CD4-positive, alpha-beta memory T cell (primary cell): ENCODE results near the gene FAM171A2. TPM values are rescaled to one million over a fixed set of nuclear protein-coding genes. Genes with fewer than 3 reads are reported as not detected.

Experiments used
- CTCF ChIA-PET: fragments of 350-600 bp; sonication (Branson Sonifier 250); formaldehyde crosslinking; loops from one replicate; lab custom pipeline; 2021; ENCODE audit warnings: inconsistent platforms; ENCODE audit not compliant: partially characterized antibody; lab: Charles Lee
- POLR2A ChIA-PET: fragments of 350-600 bp; sonication (Branson Sonifier 250); formaldehyde crosslinking; loops from one replicate; lab custom pipeline; 2021; ENCODE audit not compliant: partially characterized antibody; lab: Charles Lee
- DNase-seq, 5 donors: peaks; one replicate each; pipeline versions ENCODE4 v3.0.0 to v3.0.0-alpha.2; 2020 to 2022; ENCODE audit warnings: mixed read lengths in 1 of 5
- H3K27ac ChIP-seq: one replicate; pipeline ENCODE4 v1.7.0; 2013; ENCODE audit warnings: low read depth, low read length
- H3K27me3 ChIP-seq: 2 replicates; pipeline ENCODE4 v1.7.0; 2013; ENCODE audit warnings: mild to moderate bottlenecking, low read length, moderate library complexity; ENCODE audit not compliant: insufficient read depth
- H3K36me3 ChIP-seq: 2 replicates; pipeline ENCODE4 v1.7.0; 2013; ENCODE audit warnings: mild to moderate bottlenecking, low read length, moderate library complexity; ENCODE audit not compliant: insufficient read depth
- H3K4me1 ChIP-seq: 2 replicates; pipeline ENCODE4 v1.7.0; 2013; ENCODE audit warnings: mild to moderate bottlenecking, low read length, moderate library complexity; ENCODE audit not compliant: insufficient read depth
- H3K4me3 ChIP-seq, 2 donors: one replicate each; pipeline ENCODE4 v1.7.0; 2013; ENCODE audit warnings: low read length in 2 of 2, mild to moderate bottlenecking in 1 of 2
- H3K9me3 ChIP-seq, 2 donors: one replicate each; pipeline ENCODE4 v1.7.0; 2013; ENCODE audit warnings: low read length in 2 of 2, control low read depth in 1 of 2; ENCODE audit not compliant: control insufficient read depth in 1 of 2
- H3K27ac Mint-ChIP-seq, 7 donors: one replicate each; pipeline ENCODE4 v1.8.0; 2020 to 2021; ENCODE audit warnings: mixed read lengths in 7 of 7, mild to moderate bottlenecking in 6 of 7, inconsistent platforms in 3 of 7, moderate library complexity in 3 of 7
- H3K27me3 Mint-ChIP-seq, 2 donors: one replicate each; pipeline ENCODE4 v1.8.0; 2020 to 2021; ENCODE audit warnings: mixed read lengths in 2 of 2
- H3K36me3 Mint-ChIP-seq, 2 donors: one replicate each; pipeline ENCODE4 v1.8.0; 2020 to 2021; ENCODE audit warnings: mixed read lengths in 2 of 2, inconsistent platforms in 1 of 2, mild to moderate bottlenecking in 1 of 2
- H3K4me1 Mint-ChIP-seq, 4 donors: one replicate each; pipeline ENCODE4 v1.8.0; 2020 to 2021; ENCODE audit warnings: mixed read lengths in 4 of 4, mild to moderate bottlenecking in 1 of 4
- H3K4me3 Mint-ChIP-seq, 8 donors: one replicate each; pipeline ENCODE4 v1.8.0; 2020 to 2021; ENCODE audit warnings: mixed read lengths in 8 of 8, mild to moderate bottlenecking in 7 of 8, moderate library complexity in 6 of 8, inconsistent platforms in 3 of 8
- H3K9me3 Mint-ChIP-seq, 8 donors: one replicate each; pipeline ENCODE4 v1.8.0; 2020 to 2021; ENCODE audit warnings: mixed read lengths in 8 of 8, mild to moderate bottlenecking in 5 of 8, inconsistent platforms in 3 of 8, moderate library complexity in 1 of 8
- intact Hi-C: fragments of 100-400 bp; cut with micrococcal nuclease; formaldehyde crosslinking; loops from one replicate; pipeline ENCODE4 v1.15.1; 2023
- polyA plus RNA-seq, 2 donors: library from polyadenylated mRNA; unstranded; fragments of 300-500 nt; fragmentation: Illumina TruSeq; gene quantifications; one replicate each; pipeline ENCODE4 v1.2.3, GENCODE V29; 2021
- total RNA-seq, 2 experiments: library from RNA; stranded (reverse); gene quantifications; one replicate each; pipeline ENCODE4 v1.2.3, GENCODE V29; 2021

Gene FAM171A2
- total and polyA plus RNA-seq, 4 experiments from 2014 or later: 0.13 to 0.72 (median 0.52) TPM; not detected in 1

GRCh38 chr17:44389281-44389680 lies 25.6 kb upstream of the FAM171A2 start, which contains the start of gene ITGA2B:
TSS of gene ITGA2B (minus strand) at chr17:44389649. CDS start at chr17:44389473, 176 bp downstream.
- Mint-ChIP-seq H3K4me1 (peaks cover 4 to 17% (median 13%) of the 10 kb centered on the region in 4 donors), H3K27me3 (peaks cover 7 to 10% of the 10 kb centered on the region in 2 donors), H3K9me3 (peaks cover 0 to 1% (median 0%) of the 10 kb centered on the region in 8 donors), H3K4me3 (no peak within 1 kb of the TSS), H3K27ac (peak within 1 kb of the TSS in 2 of 7 donors; percentile 54 to 68), H3K36me3 (no peaks in the 10 kb centered on the region)
- H3K9me3 ChIP-seq: no peaks in the 10 kb centered on the region
- H3K27me3 ChIP-seq: no peaks in the 10 kb centered on the region
- ChIA-PET POLR2A (no interaction called here), CTCF (interaction anchor here (0.6 to 1.4 kb wide), 2 partner anchors 11 to 263 kb away, joined by 3 read pairs; no protein-coding TSS in a partner anchor)
- no peak for DNase-seq
- H3K4me3 ChIP-seq: no peak within 1 kb of the TSS
- no peak within 1 kb of the TSS for H3K27ac ChIP-seq
- peaks cover 19% of the 10 kb centered on the region for H3K4me1 ChIP-seq
- intact Hi-C loops: no loop called here
- no peaks in the 10 kb centered on the region for H3K36me3 ChIP-seq

- no peaks in the 10 kb centered on the region for H3K36me3 Mint-ChIP-seq
- intact Hi-C loops: no loop called here
- H3K27me3 ChIP-seq: no peaks in the 10 kb centered on the region
- no peak overlapping the region for H3K27ac Mint-ChIP-seq
- peaks cover 0 to 1% (median 0%) of the 10 kb centered on the region in 8 donors for H3K9me3 Mint-ChIP-seq
- H3K27ac ChIP-seq: no peak overlapping the region
- ChIA-PET CTCF (no interaction called here), POLR2A (no interaction called here)
- H3K4me3 ChIP-seq: no peak overlapping the region
- peaks cover 11 to 14% of the 10 kb centered on the region in 2 donors for H3K27me3 Mint-ChIP-seq
- no peaks in the 10 kb centered on the region for H3K36me3 ChIP-seq
- H3K4me1 ChIP-seq: peaks cover 19% of the 10 kb centered on the region
- DNase-seq: no peak
- no peaks in the 10 kb centered on the region for H3K9me3 ChIP-seq
- peak overlapping the region in 1 of 8 donors; percentile 64 for H3K4me3 Mint-ChIP-seq
- H3K4me1 Mint-ChIP-seq: peaks cover 4 to 17% (median 14%) of the 10 kb centered on the region in 4 donors
Measured at GRCh38 chr17:44387804-44388203, 24.2 kb upstream of the FAM171A2 start.

GRCh38 chr17:44386182-44386525 lies 22.5 kb upstream of the FAM171A2 start:
- Histone ChIP-seq H3K4me3 (peak overlapping the region in 1 of 2 donors; percentile 58), H3K9me3 (no peaks in the 10 kb centered on the region), H3K27ac (no peak overlapping the region), H3K36me3 (no peaks in the 10 kb centered on the region), H3K4me1 (peaks cover 19% of the 10 kb centered on the region), H3K27me3 (no peaks in the 10 kb centered on the region)
- intact Hi-C loops: no loop called here
- Mint-ChIP-seq H3K27me3 (peaks cover 15 to 17% of the 10 kb centered on the region in 2 donors), H3K9me3 (peaks cover 0 to 2% (median 0%) of the 10 kb centered on the region in 8 donors), H3K36me3 (no peaks in the 10 kb centered on the region), H3K4me1 (peaks cover 4 to 17% (median 14%) of the 10 kb centered on the region in 4 donors), H3K27ac (peak overlapping the region in 3 of 7 donors; percentile 35 to 60 (median 47)), H3K4me3 (peak overlapping the region; percentile 51 to 88 (median 76))
- ChIA-PET CTCF (no interaction called here), POLR2A (interaction anchor here (0.9 kb wide), 1 partner anchor 118 kb away, joined by 4 read pairs; no protein-coding TSS in a partner anchor)
- no peak for DNase-seq

- peak overlapping the region; percentile 47 to 58 for H3K4me3 ChIP-seq
- H3K27me3 Mint-ChIP-seq: peaks cover 15 to 17% of the 10 kb centered on the region in 2 donors
- CTCF ChIA-PET: interaction anchor here (0.6 to 1.1 kb wide), 2 partner anchors 9 to 722 kb away, joined by 3 read pairs; no protein-coding TSS in a partner anchor
- no peak overlapping the region for H3K27ac ChIP-seq
- H3K4me1 ChIP-seq: peaks cover 19% of the 10 kb centered on the region
- H3K27ac Mint-ChIP-seq: peak overlapping the region in 3 of 7 donors; percentile 9 to 35 (median 35)
- POLR2A ChIA-PET: interaction anchor here (0.7 to 1.2 kb wide), 3 partner anchors 33 to 166 kb away, joined by 3 to 4 read pairs (median 3); no protein-coding TSS in a partner anchor
- H3K9me3 ChIP-seq: no peaks in the 10 kb centered on the region
- DNase-seq: peak; percentile 71 to 85 (median 76)
- H3K36me3 Mint-ChIP-seq: no peaks in the 10 kb centered on the region
- H3K4me3 Mint-ChIP-seq: peak overlapping the region; percentile 73 to 88 (median 77)
- no peaks in the 10 kb centered on the region for H3K27me3 ChIP-seq
- peaks cover 4 to 17% (median 14%) of the 10 kb centered on the region in 4 donors for H3K4me1 Mint-ChIP-seq
- H3K9me3 Mint-ChIP-seq: peaks cover 0 to 2% (median 0%) of the 10 kb centered on the region in 8 donors
- no peaks in the 10 kb centered on the region for H3K36me3 ChIP-seq
- intact Hi-C loops: no loop called here
Measured at GRCh38 chr17:44385287-44386181, 21.9 kb upstream of the FAM171A2 start.

- POLR2A ChIA-PET: interaction anchor here (1.2 kb wide), 1 partner anchor 165 kb away, joined by 3 read pairs; no protein-coding TSS in a partner anchor
- Mint-ChIP-seq H3K4me1 (peaks cover 4 to 17% (median 14%) of the 10 kb centered on the region in 4 donors), H3K27me3 (peaks cover 15 to 17% of the 10 kb centered on the region in 2 donors), H3K4me3 (peak overlapping the region; percentile 51 to 88 (median 77)), H3K36me3 (no peaks in the 10 kb centered on the region), H3K27ac (peak overlapping the region in 2 of 7 donors; percentile 9 to 83), H3K9me3 (peaks cover 0 to 1% (median 0%) of the 10 kb centered on the region in 8 donors)
- intact Hi-C loops: no loop called here
- CTCF ChIA-PET: interaction anchor here (0.6 to 1.1 kb wide), 2 partner anchors 8 to 722 kb away, joined by 3 read pairs; no protein-coding TSS in a partner anchor
- H3K4me3 ChIP-seq: peak overlapping the region in 1 of 2 donors; percentile 43
- no peaks in the 10 kb centered on the region for H3K27me3 ChIP-seq
- no peak overlapping the region for H3K27ac ChIP-seq
- H3K4me1 ChIP-seq: peaks cover 17% of the 10 kb centered on the region
- DNase-seq: peak in 2 of 5 donors; percentile 10 to 13
- H3K9me3 ChIP-seq: no peaks in the 10 kb centered on the region
- no peaks in the 10 kb centered on the region for H3K36me3 ChIP-seq
Measured at GRCh38 chr17:44384823-44385286, 21.2 kb upstream of the FAM171A2 start.

GRCh38 chr17:44384281-44384822 lies 20.7 kb upstream of the FAM171A2 start:
- POLR2A ChIA-PET: interaction anchor here (1.2 kb wide), 1 partner anchor 164 kb away, joined by 3 read pairs; no protein-coding TSS in a partner anchor

More at GRCh38 chr17:44384281-44384822, 20.7 kb upstream of the FAM171A2 start:
- H3K9me3 Mint-ChIP-seq: peaks cover 0 to 1% (median 0%) of the 10 kb centered on the region in 8 donors
- peaks cover 15 to 17% of the 10 kb centered on the region in 2 donors for H3K27me3 Mint-ChIP-seq
- CTCF ChIA-PET: interaction anchor here (1.1 kb wide), 1 partner anchor 8 kb away, joined by 3 read pairs; no protein-coding TSS in a partner anchor
- peak overlapping the region in 7 of 8 donors; percentile 39 to 80 (median 52) for H3K4me3 Mint-ChIP-seq
- peaks cover 4 to 17% (median 14%) of the 10 kb centered on the region in 4 donors for H3K4me1 Mint-ChIP-seq
- DNase-seq: no peak
- Histone ChIP-seq H3K9me3 (no peaks in the 10 kb centered on the region), H3K27ac (no peak overlapping the region), H3K36me3 (no peaks in the 10 kb centered on the region), H3K27me3 (no peaks in the 10 kb centered on the region), H3K4me1 (peaks cover 16% of the 10 kb centered on the region), H3K4me3 (no peak overlapping the region)
- H3K27ac Mint-ChIP-seq: peak overlapping the region in 1 of 7 donors; percentile 83
- intact Hi-C loops: no loop called here
- H3K36me3 Mint-ChIP-seq: no peaks in the 10 kb centered on the region
